Peyer's patch (tissue), 4 donors: Measurements from ENCODE around the gene KDM4C. TPM values are rescaled to one million over a fixed set of nuclear protein-coding genes. Genes with fewer than 3 reads are reported as not detected.

ENCODE experiments used
- DNase-seq, 3 donors: peaks; one replicate each; pipeline ENCODE4 v3.0.0-alpha.2; 2017 to 2019
- H3K27ac ChIP-seq, 4 donors: fragments of 200-600 bp; sonication (generic); one replicate each; pipeline ENCODE4 v1.5.1; 2016 to 2019
- H3K27me3 ChIP-seq, 2 donors: fragments of 200-600 bp; sonication (generic); one replicate each; pipeline ENCODE4 v1.5.1; 2019
- H3K36me3 ChIP-seq, 3 donors: fragments of 200-600 bp; sonication (generic); one replicate each; pipeline ENCODE4 v1.5.1; 2016 to 2019
- H3K4me1 ChIP-seq, 4 donors: fragments of 200-600 bp; sonication (generic); one replicate each; pipeline ENCODE4 v1.5.1; 2016 to 2019
- H3K4me3 ChIP-seq, 4 donors: fragments of 200-600 bp; sonication (generic); 1 replicate in 3 of 4; 2 replicates in 1 of 4; pipeline ENCODE4 v1.5.1; 2016 to 2019; ENCODE audit warnings: mild to moderate bottlenecking in 1 of 4
- H3K9me3 ChIP-seq, 4 donors: fragments of 200-600 bp; sonication (generic); one replicate each; pipeline ENCODE4 v1.5.1; 2016 to 2019; ENCODE audit warnings: mild to moderate bottlenecking in 1 of 4
- CTCF ChIP-seq, 6 experiments: fragments of 450-650 bp in 4 of 6; fragments of 200-600 bp in 2 of 6; sonication (generic) in 1 of 6; IDR thresholded peaks; one replicate each; pipeline ENCODE4 v1.5.1; 2017 to 2019; ENCODE audit warnings: antibody characterized with exemption in 6 of 6, mild to moderate bottlenecking in 3 of 6, moderate library complexity in 1 of 6
- POLR2A ChIP-seq, 2 donors: fragments of 450-650 bp; IDR thresholded peaks; one replicate each; pipeline ENCODE4 v1.5.1; 2017; ENCODE audit warnings: antibody characterized with exemption in 2 of 2, mild to moderate bottlenecking in 2 of 2, moderate library complexity in 2 of 2
- total RNA-seq, 4 donors: library from RNA; depleted of rRNA; stranded (reverse); fragments of >200 nt; gene quantifications; one replicate each; pipeline ENCODE4 v1.1.0, GENCODE V29; 2016

Gene KDM4C
- total RNA-seq, 4 donors from 2014 or later, result 90.7 to 125 (median 107) TPM

DNA sequence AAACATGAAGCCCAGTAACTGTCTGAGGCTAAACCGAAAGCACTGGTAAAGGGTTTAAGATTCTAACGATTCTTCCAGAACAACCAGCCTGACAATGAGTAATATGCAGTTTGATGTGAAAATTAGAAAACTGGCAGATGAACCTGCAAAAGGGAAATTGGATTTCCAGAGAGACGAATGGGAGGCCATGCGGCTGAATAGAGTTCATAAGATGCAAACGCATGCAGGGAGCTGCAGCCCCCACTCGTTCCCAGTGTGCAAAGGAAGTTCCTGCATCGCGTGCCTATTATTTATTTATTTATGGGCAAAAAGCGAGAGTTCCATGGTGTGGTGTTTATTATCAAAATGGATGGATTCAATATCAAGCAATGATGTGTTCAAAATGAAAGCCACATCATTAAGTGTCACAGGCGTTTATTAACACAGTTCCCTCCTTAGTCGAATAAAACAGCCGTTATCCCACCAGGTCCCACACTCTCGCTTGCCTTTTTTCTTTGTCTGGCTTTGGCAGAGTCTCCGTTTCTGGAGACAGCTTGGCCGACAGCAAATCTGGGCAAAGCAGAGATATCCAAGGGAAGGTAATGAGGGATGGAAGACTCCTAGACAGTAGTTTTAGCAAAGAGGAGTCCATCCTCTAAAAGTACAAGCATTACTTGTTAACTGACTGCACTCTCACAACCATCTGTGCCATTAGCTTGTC, 451.4 kb downstream of the KDM4C start:
- H3K27ac ChIP-seq, result no peak overlapping the region
- TF ChIP-seq POLR2A (IDR thresholded peaks at IDR 0.05) (no peak), CTCF (IDR thresholded peaks at IDR 0.05) (no peak)
- no peak overlapping the region for H3K4me3 ChIP-seq
- H3K27me3 ChIP-seq, result no peaks in the 10 kb centered on the region
- H3K36me3 ChIP-seq, result no peaks in the 10 kb centered on the region
- no peaks in the 10 kb centered on the region for H3K9me3 ChIP-seq
- no peak for DNase-seq
- no peaks in the 10 kb centered on the region for H3K4me1 ChIP-seq

DNA sequence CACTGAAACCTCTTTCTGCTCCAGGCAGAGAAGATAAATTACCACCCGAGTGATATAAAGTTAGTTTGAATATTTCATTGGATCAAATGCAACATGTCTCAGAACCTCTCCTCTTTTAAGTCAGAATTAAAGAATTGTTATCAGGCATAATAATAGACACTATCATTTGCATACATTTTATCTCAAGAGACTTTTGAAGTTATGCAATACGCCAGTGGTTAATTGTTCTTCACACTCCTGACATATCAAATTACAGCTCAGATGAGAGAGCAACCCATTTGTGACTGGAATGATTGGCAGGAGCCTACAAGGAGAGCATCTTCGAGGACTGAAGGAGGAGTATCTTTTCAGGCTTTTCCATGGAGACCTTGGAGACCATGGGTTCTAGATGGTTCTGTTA, 452.2 kb downstream of the KDM4C start:
- no peaks in the 10 kb centered on the region for H3K36me3 ChIP-seq
- TF ChIP-seq CTCF (IDR thresholded peaks at IDR 0.05), result no peak
- TF ChIP-seq POLR2A (IDR thresholded peaks at IDR 0.05), result no peak
- no peak for DNase-seq
- H3K27me3 ChIP-seq, result no peaks in the 10 kb centered on the region
- no peak overlapping the region for H3K27ac ChIP-seq
- no peaks in the 10 kb centered on the region for H3K9me3 ChIP-seq
- H3K4me3 ChIP-seq, result no peak overlapping the region
- no peaks in the 10 kb centered on the region for H3K4me1 ChIP-seq

DNA sequence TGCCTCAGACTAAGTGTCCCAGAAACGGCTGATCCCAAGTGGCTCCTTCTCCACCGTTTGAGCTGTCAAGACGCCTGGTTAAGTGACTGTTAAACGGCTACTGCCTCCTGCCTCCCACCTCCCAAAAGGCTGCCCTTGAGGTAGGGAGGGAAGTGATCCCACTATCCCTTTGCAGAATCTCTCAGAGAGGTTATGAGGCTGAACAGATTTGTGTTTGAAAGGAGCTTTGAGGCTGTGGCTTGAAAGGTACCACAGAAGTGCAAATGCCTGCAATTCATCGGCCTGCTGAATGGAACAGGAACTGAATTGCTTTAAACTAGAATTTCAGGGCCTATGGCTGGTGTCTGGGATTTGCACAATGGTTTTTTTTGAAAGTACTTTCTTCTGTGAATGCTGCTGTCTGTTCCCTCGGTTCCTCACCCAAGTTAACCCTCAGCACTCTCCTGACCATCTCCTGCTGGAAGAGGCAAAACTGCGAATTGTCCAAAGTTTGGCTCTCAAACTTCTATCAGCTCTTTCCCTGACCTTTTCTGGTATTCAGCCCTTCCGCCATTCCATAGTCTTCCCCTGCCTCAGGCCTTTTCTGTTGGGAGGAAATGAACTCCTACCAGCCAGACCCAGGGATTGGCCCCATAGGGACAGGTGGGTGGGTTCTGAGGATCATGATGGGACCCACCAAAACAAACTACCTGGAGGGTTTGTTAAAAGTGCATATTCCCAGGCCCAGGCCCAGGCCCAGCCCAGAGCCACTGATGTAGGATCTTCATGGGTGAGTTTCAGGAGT, 453.3 kb downstream of the KDM4C start:
- Histone ChIP-seq H3K9me3 (no peaks in the 10 kb centered on the region), H3K4me1 (no peaks in the 10 kb centered on the region), H3K27me3 (no peaks in the 10 kb centered on the region), H3K27ac (no peak overlapping the region), H3K36me3 (no peaks in the 10 kb centered on the region), H3K4me3 (no peak overlapping the region)
- no peak for DNase-seq
- TF ChIP-seq CTCF (IDR thresholded peaks at IDR 0.05), result no peak
- no peak for TF ChIP-seq POLR2A (IDR thresholded peaks at IDR 0.05)

DNA sequence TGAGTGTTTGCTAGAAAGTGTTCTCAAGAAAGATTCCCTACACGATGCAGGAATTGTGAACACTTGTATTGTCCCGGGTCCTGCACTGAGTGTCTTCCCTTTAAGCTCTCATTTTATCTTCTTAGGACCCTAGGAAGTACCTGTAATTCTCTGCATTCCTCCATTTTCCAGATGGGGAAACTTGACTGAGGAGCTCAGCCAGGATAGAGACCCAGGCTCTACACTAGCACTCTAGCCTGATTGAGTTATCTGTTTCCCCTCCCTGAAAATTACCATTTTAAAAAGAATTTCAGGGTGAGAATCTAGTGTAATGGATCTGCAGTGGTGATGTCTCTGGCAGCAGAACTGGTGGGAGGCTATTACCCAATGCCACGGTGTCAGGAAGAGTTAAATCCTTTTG, 453.9 kb downstream of the KDM4C start:
- no peaks in the 10 kb centered on the region for H3K36me3 ChIP-seq
- no peak overlapping the region for H3K27ac ChIP-seq
- no peaks in the 10 kb centered on the region for H3K4me1 ChIP-seq
- H3K4me3 ChIP-seq, result no peak overlapping the region
- no peaks in the 10 kb centered on the region for H3K9me3 ChIP-seq
- DNase-seq, result no peak
- TF ChIP-seq CTCF (IDR thresholded peaks at IDR 0.05), result no peak
- no peak for TF ChIP-seq POLR2A (IDR thresholded peaks at IDR 0.05)
- no peaks in the 10 kb centered on the region for H3K27me3 ChIP-seq

DNA sequence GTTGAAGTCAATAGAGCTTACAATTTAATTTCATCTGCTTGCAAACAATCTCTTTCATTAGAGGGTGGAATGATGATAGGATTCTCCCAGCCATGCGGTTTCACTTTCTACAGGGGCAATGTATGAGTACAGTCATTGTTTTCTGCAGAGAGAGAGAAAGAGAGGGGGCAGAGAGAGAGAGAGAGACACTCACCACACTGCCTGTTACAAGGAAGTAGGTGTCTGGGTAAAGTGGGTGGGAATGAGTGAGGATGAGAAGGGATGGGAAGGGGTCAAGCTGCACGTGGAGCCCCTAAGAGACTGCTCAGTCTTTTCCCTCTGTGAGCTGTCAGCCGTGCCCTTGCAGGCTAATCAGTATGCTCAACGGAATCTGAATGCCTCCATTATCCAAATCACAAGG, 454.3 kb downstream of the KDM4C start:
- no peak overlapping the region for H3K4me3 ChIP-seq
- H3K9me3 ChIP-seq, result no peaks in the 10 kb centered on the region
- no peaks in the 10 kb centered on the region for H3K36me3 ChIP-seq
- no peak for DNase-seq
- H3K27ac ChIP-seq, result no peak overlapping the region
- no peaks in the 10 kb centered on the region for H3K4me1 ChIP-seq
- TF ChIP-seq POLR2A (IDR thresholded peaks at IDR 0.05), result no peak
- TF ChIP-seq CTCF (IDR thresholded peaks at IDR 0.05), result no peak
- H3K27me3 ChIP-seq, result no peaks in the 10 kb centered on the region
